ENCODE results near the gene PPDPF. TPM values are rescaled to one million over a fixed set of nuclear protein-coding genes. Genes with fewer than 3 reads are reported as not detected.

The PPDPF gene
- total RNA-seq, 1 experiment from 2014 or later, result 149 TPM

DNA sequence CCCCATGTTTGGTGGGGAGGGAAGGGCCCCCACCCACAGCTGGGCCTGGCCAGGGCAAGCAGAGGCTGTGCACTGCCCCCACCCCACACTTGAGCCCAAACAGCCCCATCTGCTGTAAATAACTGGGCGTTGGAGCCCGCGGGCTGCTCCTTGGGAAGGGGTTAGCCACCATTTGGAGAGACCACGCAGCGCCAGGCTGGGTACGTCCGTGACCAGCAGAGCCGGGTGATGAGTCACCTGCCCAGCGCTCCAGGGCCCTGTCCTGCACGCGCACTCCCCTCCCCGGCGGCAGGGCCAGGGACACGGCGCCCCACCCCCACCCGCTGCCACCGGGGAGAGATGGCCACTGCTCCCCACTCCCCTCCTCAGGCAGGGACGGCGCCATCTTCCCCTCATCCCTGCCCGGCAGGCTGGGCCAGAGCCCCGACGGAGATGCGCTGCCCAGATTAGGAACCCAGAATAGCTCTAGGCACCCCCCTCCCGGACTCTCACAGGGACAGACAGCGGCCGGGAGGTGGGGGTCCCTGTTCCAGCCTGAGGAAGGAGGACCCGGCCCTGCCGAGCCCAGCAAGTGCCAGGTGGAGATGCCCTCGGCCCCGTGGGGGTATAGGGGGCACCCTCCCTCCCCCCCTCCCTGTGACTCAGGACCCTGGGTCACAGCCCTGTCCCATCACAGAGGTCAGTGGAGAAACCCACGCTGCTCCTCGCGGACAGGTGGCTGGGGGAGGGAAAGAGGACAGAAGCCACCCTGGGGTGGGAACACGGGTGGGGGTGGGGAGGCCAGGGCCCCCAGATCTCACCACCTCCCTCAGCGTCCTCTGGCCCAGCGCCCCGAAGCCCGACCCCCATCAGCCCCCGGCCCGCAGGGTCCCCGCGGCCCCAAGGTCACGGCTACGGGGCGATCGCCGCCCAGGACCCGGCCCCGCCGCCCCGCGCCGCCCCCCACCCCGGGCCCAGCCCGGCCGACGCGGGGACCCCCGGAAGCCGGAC, 22.3 kb upstream of the PPDPF start:
- Mint-ChIP-seq H3K4me3 (peak overlapping the region; percentile 47 to 76), H3K27me3 (ENCODE audit: low read depth) (peaks cover 46% of the 10 kb centered on the region), H3K9me3 (no peaks in the 10 kb centered on the region), H3K27ac (no peak overlapping the region), H3K4me1 (peaks cover 4 to 10% of the 10 kb centered on the region in 2 experiments; a peak in 3 of 4 replicates), H3K36me3 (ENCODE audit: insufficient read depth in 1 of 3, low read depth in 3 of 3) (peaks cover 0 to 6% (median under 1%) of the 10 kb centered on the region in 3 experiments; a peak in 2 of 7 replicates)
- Histone ChIP-seq H3K18ac (ENCODE audit: insufficient read length, low read depth, low read length) (no peak overlapping the region), H4K91ac (ENCODE audit: insufficient read length, low read depth, low read length) (no peak overlapping the region), H3K9me3 (ENCODE audit: control insufficient read depth, low read depth, low read length) (no peaks in the 10 kb centered on the region), H3K27me3 (ENCODE audit: insufficient read depth, low read length) (peaks cover 4% of the 10 kb centered on the region; the same call in 1 of the 2 replicates), H2BK120ac (ENCODE audit: low read depth, low read length, poor library complexity, severe bottlenecking) (no peak overlapping the region), H3T11ph (ENCODE audit: low read length) (no peak overlapping the region), H3K4me2 (ENCODE audit: insufficient read depth, insufficient read length, low read length) (peak overlapping the region; percentile 27), H4K20me1 (ENCODE audit: control insufficient read depth, insufficient read depth, insufficient read length) (peaks cover 2% of the 10 kb centered on the region), H2BK12ac (ENCODE audit: insufficient read length, low read depth, low read length) (no peak overlapping the region), H3K4ac (ENCODE audit: low read depth, low read length) (no peak overlapping the region), H3K4me1 (ENCODE audit: insufficient read depth, low read length) (no peaks in the 10 kb centered on the region), H3K9ac (ENCODE audit: extremely low read depth, insufficient read length, low read length) (no peak overlapping the region), H2BK5ac (ENCODE audit: insufficient read length, low read length) (no peak overlapping the region), H2AFZ (ENCODE audit: low read length) (no peak overlapping the region), H3K27ac (ENCODE audit: insufficient read length, low read depth, low read length) (no peak overlapping the region), H2BK20ac (ENCODE audit: low read depth, low read length, poor library complexity, severe bottlenecking) (no peak overlapping the region), H4K8ac (replicated peaks; ENCODE audit: insufficient read length, low read depth, low read length) (no peak overlapping the region), H2AK5ac (ENCODE audit: insufficient read length, low read length) (no peak overlapping the region), H2BK15ac (ENCODE audit: low read depth, low read length) (no peak overlapping the region), H3K79me2 (ENCODE audit: insufficient read depth, low read length) (no peaks in the 10 kb centered on the region), H3K23me2 (ENCODE audit: insufficient read length, low read depth, low read length, poor library complexity, severe bottlenecking) (peaks cover 5% of the 10 kb centered on the region), H3K56ac (ENCODE audit: insufficient read length, low read depth, low read length) (no peak overlapping the region), H3K79me1 (ENCODE audit: insufficient read depth, low read depth, low read length, poor library complexity, severe bottlenecking) (no peaks in the 10 kb centered on the region), H3K14ac (ENCODE audit: insufficient read depth, low read length) (no peak overlapping the region), H3K23ac (ENCODE audit: insufficient read length, low read depth, low read length) (no peak overlapping the region), H4K5ac (ENCODE audit: insufficient read length, low read depth, low read length) (no peak overlapping the region)
- peak; percentile 53 for DNase-seq
- no CpG with 5 or more reads among the region's 60 CpGs for WGBS (ENCODE audit: extremely low coverage, insufficient read length, low lambda C conversion rate)
- TF ChIP-seq, protein P1, sequence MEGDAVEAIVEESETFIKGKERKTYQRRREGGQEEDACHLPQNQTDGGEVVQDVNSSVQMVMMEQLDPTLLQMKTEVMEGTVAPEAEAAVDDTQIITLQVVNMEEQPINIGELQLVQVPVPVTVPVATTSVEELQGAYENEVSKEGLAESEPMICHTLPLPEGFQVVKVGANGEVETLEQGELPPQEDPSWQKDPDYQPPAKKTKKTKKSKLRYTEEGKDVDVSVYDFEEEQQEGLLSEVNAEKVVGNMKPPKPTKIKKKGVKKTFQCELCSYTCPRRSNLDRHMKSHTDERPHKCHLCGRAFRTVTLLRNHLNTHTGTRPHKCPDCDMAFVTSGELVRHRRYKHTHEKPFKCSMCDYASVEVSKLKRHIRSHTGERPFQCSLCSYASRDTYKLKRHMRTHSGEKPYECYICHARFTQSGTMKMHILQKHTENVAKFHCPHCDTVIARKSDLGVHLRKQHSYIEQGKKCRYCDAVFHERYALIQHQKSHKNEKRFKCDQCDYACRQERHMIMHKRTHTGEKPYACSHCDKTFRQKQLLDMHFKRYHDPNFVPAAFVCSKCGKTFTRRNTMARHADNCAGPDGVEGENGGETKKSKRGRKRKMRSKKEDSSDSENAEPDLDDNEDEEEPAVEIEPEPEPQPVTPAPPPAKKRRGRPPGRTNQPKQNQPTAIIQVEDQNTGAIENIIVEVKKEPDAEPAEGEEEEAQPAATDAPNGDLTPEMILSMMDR (conservative IDR thresholded peaks at IDR 0.05), result no peak
